Renal cortex interstitium (tissue), 11 donors: ENCODE measurements around the gene TRABD2B. TPM values are rescaled to one million over a fixed set of nuclear protein-coding genes. Genes with fewer than 3 reads are reported as not detected.
A peak's percentile ranks its signal among the peaks of the same experiment; 100 is the strongest.

Source experiments
- DNase-seq, 11 donors: peaks; one replicate each; pipeline ENCODE4 v3.0.0-alpha.2; 2013; ENCODE audit warnings: low read depth in 9 of 11, low spot score in 4 of 11; ENCODE audit errors: extremely low read depth in 1 of 11
- polyA plus RNA-seq, 3 donors: library from polyadenylated mRNA; unstranded; fragments of 120-200 nt; gene quantifications; one replicate each; pipeline ENCODE4 v1.2.1, GENCODE V29; 2013; ENCODE audit not compliant: insufficient read length in 3 of 3

Gene TRABD2B
- polyA plus RNA-seq, 3 donors, result 18.7 to 28.0 (median 27.9) TPM

DNA sequence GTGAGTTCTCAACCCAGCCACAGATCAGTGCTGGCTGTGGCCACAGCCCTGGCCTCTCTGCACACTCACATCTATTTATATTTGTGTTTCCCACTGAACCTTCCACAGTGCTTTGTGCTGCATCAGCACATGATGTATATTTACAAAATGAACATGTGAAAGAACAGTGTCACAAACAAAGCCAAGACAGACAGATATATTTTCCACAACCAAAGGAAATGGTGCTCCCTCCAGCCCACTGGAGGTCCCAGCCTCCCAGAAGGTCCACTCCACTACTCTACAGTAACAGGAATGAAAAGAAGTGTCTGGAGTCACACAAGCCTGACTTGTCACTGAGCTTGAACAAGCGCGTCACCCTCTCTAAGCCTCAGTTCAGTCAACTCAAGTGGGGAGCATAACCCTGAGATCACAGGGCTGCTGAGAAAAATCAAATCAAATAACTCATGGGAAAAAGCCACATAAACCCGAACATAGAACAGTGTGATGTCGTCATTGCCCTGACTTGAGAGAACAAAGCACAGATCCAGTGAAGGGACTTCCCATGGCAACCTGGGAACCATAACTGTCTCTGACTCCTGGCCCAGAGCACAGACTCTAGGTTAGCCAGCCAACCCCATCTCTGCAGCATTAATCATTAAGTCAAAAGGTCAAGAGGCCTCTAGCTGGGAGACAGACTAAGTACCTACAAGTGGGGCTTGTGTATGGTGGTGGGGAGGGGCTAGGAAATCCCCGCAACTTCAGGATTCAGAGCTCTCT lies 121.2 kb downstream of the TRABD2B start:
- DNase-seq, result peak in 9 of 11 donors; percentile 35 to 66 (median 49)

DNA sequence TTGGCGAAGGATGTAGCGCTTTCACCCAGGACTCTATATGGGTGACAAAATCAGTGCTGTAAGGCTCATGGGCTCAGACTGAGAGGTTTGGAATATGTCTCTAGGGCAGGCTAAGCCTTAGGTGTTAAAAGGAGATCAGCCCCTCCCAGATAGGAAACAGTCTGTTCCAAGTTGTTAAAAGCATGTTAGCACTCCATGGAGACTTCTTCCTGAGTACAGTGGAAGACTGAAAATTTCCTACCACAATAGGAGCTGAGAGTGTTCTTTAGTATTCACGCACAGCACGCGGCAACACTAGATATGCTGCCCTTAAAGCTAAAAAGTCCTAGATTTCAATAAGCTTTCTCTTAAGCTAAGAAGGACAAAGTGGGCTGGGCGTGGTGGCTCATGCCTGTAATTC lies 122.1 kb downstream of the TRABD2B start:
- no peak for DNase-seq

DNA sequence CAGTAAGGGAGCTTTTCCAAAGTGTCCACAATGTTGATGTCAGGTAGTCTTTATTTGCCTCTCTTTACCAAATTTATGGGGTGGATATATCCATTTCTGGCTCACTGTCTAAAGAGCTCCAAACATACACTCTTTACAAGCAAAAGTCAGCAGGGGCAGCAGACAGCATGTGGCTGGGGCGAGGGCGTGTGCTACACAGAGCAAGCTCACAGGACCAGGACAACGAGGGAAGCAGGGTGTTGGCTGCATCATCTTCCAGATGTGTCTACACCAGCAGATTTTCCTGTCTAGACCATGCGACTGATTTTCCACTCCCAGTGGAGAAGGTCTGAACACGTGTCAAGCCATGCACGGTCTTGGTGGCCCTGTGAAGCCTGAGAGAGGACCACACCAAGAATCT lies 123.8 kb downstream of the TRABD2B start:
- DNase-seq, result no peak

DNA sequence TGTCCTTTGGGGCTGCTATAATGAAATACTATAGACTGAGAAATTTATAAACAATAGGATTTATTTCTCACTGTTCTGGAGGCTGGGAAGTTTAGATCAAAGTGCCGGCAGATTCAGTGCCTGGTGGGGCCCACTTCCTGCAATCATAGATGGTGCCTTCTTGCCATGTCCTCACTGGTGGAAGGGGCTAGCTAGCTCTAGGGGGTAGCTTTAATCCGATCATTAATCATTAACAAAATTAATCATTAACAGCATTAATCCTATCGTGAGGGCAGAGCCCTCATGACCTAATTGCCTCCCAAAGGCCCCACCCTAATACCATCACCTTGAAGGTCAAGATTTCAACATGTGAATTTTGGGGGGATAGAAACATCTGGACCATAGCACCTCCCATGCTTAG lies 124.3 kb downstream of the TRABD2B start:
- no peak for DNase-seq

DNA sequence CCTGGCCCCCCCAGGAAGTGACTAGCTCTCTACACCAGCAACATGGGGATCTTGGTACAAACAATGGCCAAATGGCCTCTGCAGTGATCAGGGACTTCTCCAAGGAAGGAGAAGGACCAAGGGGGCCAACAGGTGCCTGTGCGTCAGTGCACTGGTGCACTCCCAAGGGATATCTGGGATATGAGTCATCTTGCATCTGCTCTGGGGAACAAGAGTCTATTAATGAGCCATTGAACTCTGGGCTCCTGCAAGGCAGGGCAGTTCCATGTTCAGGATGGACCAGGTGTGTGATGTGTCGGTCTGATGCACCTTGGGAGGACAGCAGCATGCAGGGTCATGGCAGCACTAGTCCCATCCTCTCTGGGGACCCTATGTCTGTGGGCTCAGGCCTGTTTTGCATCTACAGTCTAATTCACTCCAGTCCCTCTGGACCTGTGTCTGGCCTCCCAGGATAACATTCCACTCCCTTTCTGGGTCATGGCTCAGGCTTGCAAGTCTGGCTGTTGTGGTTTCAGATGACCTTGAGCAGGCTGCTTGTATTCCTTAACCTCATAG lies 125.3 kb downstream of the TRABD2B start:
- DNase-seq, result peak in 2 of 11 donors; percentile 38 to 42

DNA sequence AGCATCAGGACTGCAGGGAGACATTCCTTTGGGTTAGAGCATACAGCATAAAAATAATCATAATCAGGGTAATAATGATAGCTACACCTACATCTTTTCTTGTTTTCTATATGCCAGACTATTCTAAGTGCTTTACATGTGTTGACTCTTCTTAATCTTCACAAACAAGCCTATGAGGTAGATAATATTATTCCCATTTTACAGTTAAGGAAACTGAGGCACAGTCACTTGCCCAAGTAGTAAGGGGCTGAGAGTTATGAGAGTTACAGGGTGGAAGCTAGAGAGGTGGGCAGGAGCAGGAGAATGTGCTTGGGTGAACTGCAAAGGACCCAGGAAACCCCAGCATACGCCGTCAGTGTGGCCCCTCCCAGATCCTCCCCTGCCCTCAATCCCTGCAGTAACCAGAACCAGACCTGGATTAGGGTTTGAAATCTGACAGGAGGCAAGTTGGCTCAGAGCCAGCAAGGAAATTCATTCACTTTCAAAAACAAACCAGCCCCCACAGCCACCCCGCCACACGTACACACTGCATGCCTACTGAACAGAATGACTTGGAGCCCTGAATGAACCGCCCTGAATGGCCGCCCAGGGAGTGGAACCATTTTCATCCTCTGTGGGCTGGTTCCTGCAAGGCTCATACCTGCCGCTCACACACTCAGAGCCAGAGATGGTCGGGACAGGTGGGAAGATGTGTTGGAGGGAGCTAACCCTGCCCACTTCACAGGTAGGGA lies 126.1 kb downstream of the TRABD2B start:
- peak in 2 of 11 donors; percentile 38 to 40 for DNase-seq

DNA sequence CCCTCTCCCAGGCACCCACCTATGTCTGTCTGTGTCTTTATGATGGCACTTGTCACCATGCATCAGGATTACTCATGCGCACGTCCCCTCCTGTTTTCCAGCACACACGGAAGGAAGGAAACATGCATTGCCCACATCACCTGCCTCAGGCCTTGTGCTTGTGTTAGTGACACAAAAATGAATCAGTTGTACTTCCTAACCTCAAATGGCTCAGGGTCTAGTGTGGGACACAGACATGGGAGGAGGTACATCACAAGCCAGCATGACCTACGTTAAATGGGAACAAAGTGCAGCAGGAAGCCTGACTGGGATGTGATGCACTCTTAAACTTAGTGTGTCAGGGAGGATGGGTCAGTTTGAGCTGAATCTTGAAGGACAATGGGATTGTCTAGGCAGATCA lies 126.7 kb downstream of the TRABD2B start:
- no peak for DNase-seq

DNA sequence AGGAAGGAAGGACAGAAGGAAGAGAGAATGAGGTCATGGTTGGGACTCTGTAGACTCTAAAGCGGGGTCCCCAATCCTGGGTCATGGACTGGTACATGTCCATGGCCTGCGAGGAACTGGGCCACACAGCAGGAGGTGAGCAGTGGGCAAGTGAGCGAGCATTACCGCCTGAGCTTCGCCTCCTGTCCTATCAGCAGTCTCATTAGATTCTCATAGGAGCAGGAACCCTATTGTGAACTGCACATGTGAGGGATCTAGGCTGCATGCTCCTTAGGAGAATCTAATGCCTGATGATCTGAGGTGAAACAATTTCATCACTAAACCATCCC lies 128.9 kb downstream of the TRABD2B start:
- DNase-seq, result no peak

DNA sequence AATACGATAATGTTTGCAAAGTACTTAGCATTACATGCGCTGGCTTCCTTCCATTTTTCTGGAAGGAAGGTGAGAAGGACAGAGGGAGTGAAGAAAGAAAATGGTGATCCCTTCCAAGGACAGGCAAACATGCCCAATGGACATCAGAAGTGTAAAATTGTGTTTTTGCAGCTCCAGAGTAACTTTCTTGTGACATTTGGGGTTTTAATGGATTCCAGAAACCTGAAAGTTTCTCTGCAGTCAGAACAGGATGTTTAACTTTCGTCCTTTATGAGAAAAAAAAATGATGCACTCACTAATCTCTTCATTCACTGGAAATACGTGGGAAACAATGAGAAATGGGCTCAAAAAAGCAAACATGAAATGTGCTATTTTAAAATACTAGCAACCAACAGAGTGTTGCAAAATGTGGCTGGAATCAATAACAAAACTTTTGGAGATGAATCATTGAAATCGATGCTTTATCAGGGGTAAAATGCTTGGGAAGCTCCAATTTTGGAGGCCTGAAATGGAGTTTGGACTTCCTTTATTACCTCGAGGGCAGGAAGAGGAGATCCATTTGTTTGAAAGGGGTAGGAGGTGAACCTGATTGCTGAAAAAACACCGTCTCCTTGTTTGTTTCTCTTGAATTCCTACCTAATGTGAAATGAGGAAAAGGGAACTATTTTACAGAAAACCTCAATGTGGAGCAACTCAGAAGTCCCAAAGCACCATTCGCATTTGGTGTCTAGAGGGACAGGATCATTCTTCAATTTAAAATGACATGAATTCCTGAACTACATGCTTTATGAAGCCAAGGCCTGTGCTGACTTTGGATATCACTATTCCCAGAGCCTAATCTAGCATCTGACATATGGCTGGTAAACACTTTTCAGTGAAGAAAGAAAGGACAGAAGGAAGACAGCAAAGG lies 129.5 kb downstream of the TRABD2B start:
- DNase-seq, result no peak

DNA sequence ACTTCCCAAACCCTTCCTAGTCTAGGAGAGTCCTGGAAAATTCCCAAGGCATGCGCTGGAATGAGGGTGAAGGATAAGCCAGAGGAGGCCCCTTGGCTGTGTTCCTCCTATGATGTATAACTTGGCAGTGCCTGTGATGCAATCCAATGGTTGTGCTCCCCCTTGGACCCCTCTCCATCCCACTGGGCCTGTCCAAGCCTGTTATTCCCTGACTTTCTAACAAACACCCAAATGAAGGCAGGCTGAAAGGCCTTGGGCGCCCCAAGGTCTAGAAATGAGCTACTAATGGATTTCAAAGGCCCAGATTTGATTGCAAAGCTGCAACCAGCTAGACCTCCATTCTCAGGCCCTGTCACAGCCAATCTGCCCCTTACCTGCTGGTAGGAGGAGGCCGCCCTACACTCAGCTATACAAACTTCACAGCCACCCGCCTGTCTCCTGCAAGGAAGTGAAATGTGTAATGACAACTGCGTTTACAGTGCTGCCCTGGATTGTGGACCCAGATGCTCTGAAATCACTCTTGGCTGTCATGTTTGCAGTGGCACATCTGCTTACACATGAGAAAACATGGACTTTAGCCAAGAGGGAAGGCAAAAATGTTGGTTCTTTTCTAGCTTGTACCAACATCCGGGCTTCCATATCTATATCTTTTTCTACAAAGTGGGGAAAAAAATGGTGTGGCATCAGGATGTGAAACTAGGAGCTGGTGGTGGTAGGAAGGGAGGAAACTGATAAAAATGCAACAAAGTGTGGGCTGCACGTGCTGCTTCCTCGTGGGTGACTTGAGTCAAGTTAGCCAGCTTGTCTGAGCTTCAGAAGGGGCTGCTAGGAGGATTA lies 130.4 kb downstream of the TRABD2B start:
- no peak for DNase-seq

DNA sequence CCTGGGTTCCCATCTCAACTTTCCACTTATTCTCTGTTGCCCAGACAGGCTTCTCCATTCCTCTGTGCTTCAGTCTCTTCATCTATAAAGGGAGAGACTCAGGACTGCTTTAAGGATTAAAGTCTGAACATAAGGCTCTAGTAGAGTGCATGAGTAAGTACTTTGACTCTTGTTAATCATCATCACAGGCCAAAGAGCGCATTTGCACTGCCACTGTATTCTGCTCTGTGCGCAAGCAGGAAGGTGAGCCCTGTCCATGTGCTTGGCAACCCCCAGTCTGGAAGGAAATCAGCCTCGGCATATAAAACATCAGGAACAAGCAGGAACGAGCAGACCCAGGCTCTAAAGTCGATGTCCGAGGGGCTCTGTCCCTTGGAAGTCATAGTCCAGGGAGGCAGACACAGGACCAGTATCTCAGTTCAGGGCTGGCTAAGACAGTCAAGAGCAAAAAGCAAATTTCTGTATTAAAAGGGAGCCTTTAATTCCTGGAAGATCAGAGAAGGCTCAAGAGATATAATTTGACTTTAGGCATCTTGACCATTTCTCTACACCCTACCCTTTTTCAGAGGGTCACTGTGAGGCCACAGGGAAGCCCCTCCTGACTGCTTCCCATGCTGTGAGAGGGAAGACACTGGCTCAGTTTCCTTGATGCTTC lies 131.2 kb downstream of the TRABD2B start:
- DNase-seq, result no peak

DNA sequence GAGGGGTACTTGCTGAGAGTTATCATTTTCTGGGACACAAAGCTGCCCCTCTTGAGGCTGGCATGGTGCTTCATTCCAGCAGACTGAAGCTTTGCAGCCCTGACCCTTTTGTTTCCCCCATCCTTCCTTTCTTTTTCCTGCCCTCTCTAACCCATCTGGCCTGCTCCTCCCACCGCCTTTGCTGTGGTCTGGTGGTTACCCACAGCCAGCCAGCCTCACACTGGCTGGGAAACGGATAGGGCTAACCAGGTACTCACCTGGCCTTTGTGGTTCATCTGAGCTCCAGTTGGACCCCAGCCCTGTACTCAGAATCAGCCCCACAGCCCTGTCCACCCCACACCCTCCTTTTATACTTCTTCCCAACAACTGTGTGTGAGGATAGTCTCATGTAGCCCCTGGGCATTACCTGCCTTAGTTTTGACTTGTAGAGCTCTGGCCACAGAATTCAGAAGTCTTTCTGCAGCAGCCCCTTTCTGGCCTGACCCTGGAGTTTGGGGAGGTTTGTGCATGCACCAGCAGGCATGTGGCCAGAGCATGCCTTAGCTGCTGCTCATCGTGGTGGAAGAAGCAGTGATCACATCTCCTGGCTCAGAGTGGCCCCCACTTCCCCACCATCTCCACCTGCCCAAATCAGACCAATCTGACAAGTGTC lies 138.0 kb downstream of the TRABD2B start:
- no peak for DNase-seq

DNA sequence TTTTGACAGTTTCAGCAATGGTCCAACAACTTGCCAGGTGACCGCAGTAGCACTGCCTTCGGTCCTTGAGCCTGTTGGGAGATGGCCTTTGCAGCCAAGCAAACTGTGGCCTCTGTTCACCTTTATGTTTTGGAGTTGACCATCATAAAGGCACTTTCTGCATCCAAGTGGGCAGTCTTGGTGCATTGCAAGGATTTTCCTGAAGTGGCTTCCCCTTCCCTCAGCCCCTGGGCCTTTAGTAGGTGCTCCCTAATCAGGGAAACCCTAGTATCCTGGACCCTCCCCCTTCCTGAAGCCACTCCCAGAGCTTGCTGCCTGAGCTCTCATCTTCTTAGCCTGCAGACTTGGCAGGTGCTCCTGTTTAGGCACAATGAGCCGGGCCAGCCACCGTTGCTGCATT lies 140.2 kb downstream of the TRABD2B start:
- no peak for DNase-seq

DNA sequence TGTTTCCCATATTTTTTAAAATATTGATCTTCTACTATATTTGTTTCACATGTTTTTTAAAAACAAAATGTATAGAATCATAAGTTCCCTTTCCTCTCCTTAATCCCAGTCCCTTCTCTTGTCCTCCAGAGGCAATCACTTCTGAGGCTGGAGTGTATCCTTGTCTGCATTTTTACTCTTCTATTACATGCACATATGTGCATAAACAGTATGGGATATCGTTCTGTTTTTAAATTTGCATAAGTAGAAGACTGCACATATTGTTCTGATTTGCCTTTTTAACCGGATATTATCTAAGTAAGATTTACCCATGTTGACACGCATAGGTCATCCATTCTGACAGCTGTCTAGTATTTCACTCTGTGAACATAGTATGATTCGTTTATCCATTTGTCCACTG lies 142.0 kb downstream of the TRABD2B start:
- no peak for DNase-seq

DNA sequence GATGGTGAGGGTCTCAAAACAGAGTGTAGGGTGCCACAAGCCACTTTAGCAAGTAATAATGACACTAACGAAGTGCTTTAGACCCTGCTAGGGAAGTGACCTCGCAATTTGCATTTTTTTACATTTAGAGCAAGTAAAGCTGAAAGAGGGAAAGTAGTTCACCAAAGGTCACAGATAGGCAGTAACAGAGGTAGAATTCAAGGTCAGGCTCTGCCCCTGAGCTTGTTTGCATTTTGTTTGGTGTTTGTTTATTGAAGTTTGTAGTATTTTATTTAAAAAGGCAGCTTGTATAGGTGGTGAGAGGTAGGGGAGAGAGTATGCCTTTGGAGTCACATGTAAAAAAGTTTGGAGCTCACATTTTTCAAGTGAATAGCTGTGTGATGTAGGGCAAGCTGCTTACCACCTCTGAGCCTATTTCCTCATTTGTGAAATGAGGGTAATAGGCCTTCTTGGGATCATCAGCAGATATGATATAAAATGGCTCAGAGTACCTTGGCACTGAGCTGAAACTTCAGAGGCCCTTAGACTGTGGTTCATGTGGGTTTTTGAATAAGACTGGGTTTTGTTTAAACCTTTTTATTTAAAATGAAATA lies 142.5 kb downstream of the TRABD2B start:
- no peak for DNase-seq

DNA sequence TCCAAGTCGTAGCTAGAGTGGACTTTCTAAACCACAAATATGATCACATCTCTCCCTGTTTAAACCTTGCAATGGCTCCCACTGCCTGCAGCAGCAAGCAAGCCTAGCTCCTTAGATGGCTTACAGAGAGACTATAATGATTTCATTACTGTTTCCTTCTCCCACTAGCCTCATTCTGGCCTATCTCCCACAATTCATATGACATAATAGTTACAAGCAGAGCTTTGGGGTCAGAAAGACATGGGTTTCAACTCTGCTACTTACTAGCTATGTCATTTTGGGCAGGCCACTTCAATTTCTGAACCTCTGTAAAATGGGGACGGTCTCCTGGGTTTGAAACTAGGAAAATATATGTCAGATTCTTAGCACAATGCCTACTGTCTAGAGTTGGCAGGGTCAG lies 143.3 kb downstream of the TRABD2B start:
- no peak for DNase-seq

DNA sequence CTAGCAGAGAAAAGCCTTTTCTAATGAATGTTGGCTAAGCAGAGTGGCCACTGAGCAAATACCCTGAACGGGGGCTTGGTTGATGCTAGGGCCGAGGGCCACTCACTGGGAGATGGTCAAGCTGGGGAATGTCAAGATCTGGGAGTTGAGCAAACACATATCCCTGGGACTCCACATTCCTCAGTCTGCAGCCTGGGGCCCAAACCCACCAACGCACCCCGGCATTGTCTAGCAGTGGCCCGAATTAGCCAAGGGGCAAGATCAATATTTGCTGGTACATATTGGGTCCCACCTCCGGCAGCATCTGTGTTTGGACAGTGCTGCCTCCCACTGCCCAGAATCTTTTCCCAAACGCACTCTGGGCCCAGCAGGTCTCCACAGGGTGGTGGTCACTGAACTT lies 144.1 kb downstream of the TRABD2B start:
- no peak for DNase-seq
